Hematopoietic multipotent progenitor cell treated with erythropoietin and hydrocortisone succinate and interleukin-3 and kit ligand, for 15 days (in vitro differentiated cells): ENCODE measurements around the gene LCE6A.

Experiments
- DNase-seq: peaks from one replicate; pipeline ENCODE4 v3.0.0-alpha.2; 2015; ENCODE audit warnings: low spot score

Gene LCE6A

GRCh38 chr1:152876827-152877226 is 34.2 kb downstream of the LCE6A start:
- no peak for DNase-seq

DNA sequence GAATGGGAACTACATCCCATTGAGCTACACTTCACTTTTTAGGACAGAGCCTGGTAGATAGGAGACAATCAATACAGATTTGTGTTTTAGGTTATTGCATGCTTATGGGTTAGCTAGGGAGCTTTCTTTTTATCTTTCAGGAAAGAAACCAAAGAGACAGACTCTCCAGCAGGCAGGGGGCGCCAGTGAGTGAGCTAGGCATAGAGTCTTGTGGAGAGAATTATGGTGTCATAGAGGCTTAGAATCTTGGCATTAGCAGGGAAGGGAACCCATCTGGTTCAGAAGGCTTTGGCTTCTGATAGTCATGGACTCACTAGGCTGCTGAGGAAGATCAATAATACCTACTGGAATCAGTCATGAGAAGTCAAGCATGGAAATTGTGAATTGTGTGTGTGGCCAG is 35.4 kb downstream of the LCE6A start, which contains the start of gene SMCP:
Gene SMCP (plus strand): TSS at position 281 of the 400 bp plus-strand sequence. CDS start 6,101 bp downstream, outside the sequence.
- DNase-seq: peak; percentile 6

- DNase-seq: no peak
Observed at GRCh38 chr1:152879559-152880198, 37.0 kb downstream of the LCE6A start.

GRCh38 chr1:152880316-152880715 is 37.7 kb downstream of the LCE6A start:
- no peak for DNase-seq

DNA sequence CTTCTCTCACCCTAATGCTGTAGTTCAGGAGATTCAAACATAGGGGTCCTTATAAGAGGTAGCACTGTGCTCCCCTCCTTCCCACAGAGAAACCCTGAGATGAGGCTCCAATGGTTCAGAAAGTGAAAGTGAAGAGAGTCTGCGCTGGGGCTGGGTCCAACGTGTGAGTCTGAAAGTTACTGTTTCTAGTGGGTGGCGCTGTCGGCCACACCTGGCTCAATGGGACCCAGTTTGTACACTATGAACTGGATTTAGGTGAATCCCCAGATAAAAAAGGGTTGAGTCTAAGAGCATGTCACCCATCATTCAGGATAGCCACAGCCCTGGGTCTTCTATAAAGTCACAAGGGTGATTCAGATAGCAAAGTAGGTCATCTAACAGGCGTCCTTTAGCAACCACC is 38.3 kb downstream of the LCE6A start:
- no peak for DNase-seq

DNA sequence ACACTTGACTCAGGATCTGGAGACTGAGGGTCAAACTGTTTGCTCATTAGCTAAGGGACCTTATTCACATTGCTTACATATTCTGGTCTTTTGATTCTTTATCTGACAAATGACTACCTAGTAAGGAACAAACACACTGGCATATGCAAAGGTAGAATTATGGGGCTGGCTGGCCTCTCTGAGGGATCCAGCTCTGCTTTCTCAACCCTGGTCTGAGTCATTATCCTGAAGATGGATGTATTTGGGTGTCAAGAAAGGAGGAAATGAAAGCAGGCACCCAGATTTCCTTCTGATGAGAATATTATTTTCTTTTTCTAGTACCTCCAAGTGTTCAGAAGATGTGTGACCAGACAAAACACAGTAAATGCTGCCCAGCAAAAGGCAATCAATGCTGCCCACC is 41.4 kb downstream of the LCE6A start:
- DNase-seq: no peak

DNA sequence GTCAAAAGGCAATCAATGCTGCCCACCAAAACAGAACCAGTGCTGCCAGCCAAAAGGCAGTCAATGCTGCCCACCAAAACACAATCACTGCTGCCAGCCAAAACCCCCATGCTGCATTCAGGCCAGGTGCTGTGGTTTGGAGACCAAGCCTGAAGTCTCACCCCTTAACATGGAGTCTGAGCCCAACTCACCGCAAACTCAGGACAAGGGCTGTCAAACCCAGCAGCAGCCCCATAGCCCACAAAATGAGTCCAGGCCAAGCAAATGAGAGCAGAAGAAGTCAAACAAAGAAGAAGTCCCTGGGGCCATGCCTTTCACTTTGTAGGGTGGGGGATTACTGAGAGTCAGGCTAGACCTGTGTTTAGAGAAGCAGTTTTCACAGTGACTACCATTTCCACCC is 41.9 kb downstream of the LCE6A start:
- no peak for DNase-seq

DNA sequence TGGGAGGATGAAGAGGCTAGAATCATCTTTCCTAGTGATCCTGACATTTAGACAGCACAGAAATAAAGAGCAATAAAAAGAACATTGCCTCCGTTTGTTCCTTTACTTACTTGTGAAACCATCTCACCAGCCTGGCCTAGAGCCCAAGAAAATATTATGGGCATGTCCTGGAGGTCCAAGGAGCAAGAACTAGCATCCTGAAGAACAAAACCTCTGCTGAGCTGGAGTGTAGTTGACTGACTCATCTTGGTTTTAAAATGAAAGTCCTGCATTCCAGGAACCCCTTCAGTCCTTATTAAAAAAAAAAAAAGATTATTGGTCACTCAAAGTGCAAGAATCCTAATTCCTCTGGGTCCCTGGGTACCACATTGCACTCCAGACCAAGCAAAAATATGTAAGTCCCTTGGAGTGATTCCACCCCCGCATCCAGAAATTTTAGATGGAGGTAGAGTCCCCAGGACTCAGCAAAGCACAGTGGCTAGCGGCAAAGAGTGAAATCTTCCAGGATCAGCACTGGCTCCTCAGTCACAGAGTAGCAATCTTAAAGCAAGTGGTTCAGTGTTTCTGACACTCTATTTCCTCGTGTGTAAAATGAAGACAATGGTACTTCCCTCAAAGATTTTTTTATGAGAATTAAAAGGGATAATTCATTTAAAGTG is 42.4 kb downstream of the LCE6A start:
- DNase-seq: no peak

- DNase-seq: no peak
Observed at GRCh38 chr1:152886085-152886484, 43.4 kb downstream of the LCE6A start.

DNA sequence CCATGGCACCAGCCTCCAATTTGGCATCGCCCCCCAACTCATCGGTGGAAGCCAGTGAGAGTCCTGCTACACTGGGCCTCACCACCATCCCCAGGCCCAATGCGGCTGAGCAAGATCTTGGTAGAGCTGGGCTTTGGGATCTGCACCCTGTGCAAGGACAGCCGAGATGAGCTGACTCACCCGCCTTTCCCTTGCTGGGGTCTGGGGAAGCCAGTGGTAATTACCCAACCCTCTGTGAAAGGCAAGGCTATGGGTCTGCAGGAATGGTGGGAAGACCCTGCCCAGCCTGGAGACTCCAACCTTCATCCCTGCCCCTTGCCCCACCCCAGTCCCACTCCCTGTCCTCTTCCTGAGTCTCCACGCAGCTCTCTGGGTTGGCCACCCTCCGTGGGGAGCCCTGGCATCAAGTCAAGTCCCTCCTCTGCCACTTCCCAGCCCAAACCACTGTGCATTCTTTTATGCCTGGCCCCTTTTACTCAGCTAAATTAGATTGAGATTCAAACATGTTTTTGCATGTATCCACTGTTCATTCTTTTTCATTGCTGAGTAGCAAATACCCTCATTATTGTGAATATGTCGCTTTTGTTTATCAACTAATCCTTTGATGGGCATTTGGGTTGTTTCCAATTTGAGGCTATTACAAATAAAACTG is 44.2 kb downstream of the LCE6A start:
- no peak for DNase-seq

DNA sequence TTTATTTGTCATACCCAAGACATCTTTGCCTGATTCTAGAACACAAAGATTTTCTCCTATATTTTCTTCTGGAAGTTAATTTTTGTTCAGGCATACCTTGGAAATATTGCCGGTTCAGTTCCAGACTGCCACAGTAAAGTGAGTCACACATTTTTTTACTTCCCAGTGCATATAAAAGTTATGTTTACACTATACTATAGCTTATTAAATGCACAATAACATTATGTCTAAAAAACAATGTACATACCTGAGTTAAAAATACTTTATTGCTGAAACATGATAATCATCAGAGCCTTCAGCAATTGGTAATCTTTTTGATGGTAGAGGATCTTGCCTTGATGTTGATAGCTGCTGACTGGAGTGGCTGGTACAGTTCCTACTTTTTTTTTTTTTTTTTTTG is 45.5 kb downstream of the LCE6A start:
- no peak for DNase-seq
